ENCODE measurements around the gene TMEM163. TPM values are rescaled to one million over a fixed set of nuclear protein-coding genes. Genes with fewer than 3 reads are reported as not detected.

TMEM163 gene
- total RNA-seq, 1 donor from 2014 or later, result 16.3 TPM

- DNase-seq (ENCODE audit: low spot score in 2 of 2) (no peak), FAIRE-seq (no peak)
Observed at GRCh38 chr2:134421556-134422328, 297.1 kb downstream of the TMEM163 start.

- FAIRE-seq, result no peak
- no peak for DNase-seq (ENCODE audit: low spot score in 2 of 2)
Observed at GRCh38 chr2:134420920-134421319, 297.9 kb downstream of the TMEM163 start.

GRCh38 chr2:134420259-134420658 is 298.5 kb downstream of the TMEM163 start:
- FAIRE-seq, result no peak
- DNase-seq (ENCODE audit: low spot score in 2 of 2), result no peak

GRCh38 chr2:134417968-134418582 is 300.7 kb downstream of the TMEM163 start:
- FAIRE-seq, result no peak

GRCh38 chr2:134416637-134417036 is 302.2 kb downstream of the TMEM163 start:
- DNase-seq (ENCODE audit: low spot score in 2 of 2), result no peak
- FAIRE-seq, result no peak

More at GRCh38 chr2:134417968-134418582, 300.7 kb downstream of the TMEM163 start:
- DNase-seq (ENCODE audit: low spot score in 2 of 2), result no peak

- FAIRE-seq, result no peak
- no peak for DNase-seq (ENCODE audit: low spot score in 2 of 2)
Observed at GRCh38 chr2:134416018-134416417, 302.8 kb downstream of the TMEM163 start.

- no peak for DNase-seq (ENCODE audit: low spot score in 2 of 2)
- FAIRE-seq, result no peak
Observed at GRCh38 chr2:134413912-134414311, 304.9 kb downstream of the TMEM163 start.

GRCh38 chr2:134413430-134413829 is 305.4 kb downstream of the TMEM163 start:
- FAIRE-seq, result no peak
- no peak for DNase-seq (ENCODE audit: low spot score in 2 of 2)

- no peak for FAIRE-seq
Observed at GRCh38 chr2:134412639-134412999, 306.2 kb downstream of the TMEM163 start.

GRCh38 chr2:134411828-134412638 is 306.8 kb downstream of the TMEM163 start:
- FAIRE-seq, result no peak
- peak; percentile 41 to 65 for DNase-seq (ENCODE audit: low spot score in 2 of 2)

More at GRCh38 chr2:134412639-134412999, 306.2 kb downstream of the TMEM163 start:
- no peak for DNase-seq (ENCODE audit: low spot score in 2 of 2)

- no peak for DNase-seq (ENCODE audit: low spot score in 2 of 2)
- no peak for FAIRE-seq
Observed at GRCh38 chr2:134411279-134411827, 307.4 kb downstream of the TMEM163 start.

GRCh38 chr2:134410831-134411231 is 308.0 kb downstream of the TMEM163 start:
- no peak for FAIRE-seq
- DNase-seq (ENCODE audit: low spot score in 2 of 2), result no peak

- DNase-seq (ENCODE audit: low spot score in 2 of 2), result no peak
Observed at GRCh38 chr2:134410006-134410405, 308.8 kb downstream of the TMEM163 start.

GRCh38 chr2:134408791-134409190 is 310.0 kb downstream of the TMEM163 start:
- FAIRE-seq, result no peak
- DNase-seq (ENCODE audit: low spot score in 2 of 2), result no peak

More at GRCh38 chr2:134410006-134410405, 308.8 kb downstream of the TMEM163 start:
- no peak for FAIRE-seq

GRCh38 chr2:134408386-134408785 is 310.4 kb downstream of the TMEM163 start:
- DNase-seq (ENCODE audit: low spot score in 2 of 2) (no peak), FAIRE-seq (no peak)

GRCh38 chr2:134407154-134407890 is 311.5 kb downstream of the TMEM163 start:
- DNase-seq (ENCODE audit: low spot score in 2 of 2), result no peak
- no peak for FAIRE-seq

- no peak for FAIRE-seq
- no peak for DNase-seq (ENCODE audit: low spot score in 2 of 2)
Observed at GRCh38 chr2:134406736-134407135, 312.1 kb downstream of the TMEM163 start.

GRCh38 chr2:134406311-134406710 is 312.5 kb downstream of the TMEM163 start:
- FAIRE-seq (no peak), DNase-seq (ENCODE audit: low spot score in 2 of 2) (no peak)
